Choroid plexus epithelial cell (primary cell): ENCODE results near the gene TLR7.

Experiments
- DNase-seq: peaks from one replicate; pipeline ENCODE4 v3.0.0-alpha.2; 2010; ENCODE audit warnings: low read depth
- H3K4me3 ChIP-seq: 2 replicates; pipeline ENCODE4 v1.5.1; 2011; ENCODE audit warnings: low read depth, mild to moderate bottlenecking, control low read depth, low read length, moderate library complexity
- CTCF ChIP-seq: conservative IDR thresholded peaks from 2 replicates; pipeline ENCODE4 v1.5.1; 2011; ENCODE audit warnings: low read depth, mild to moderate bottlenecking, control low read depth, inconsistent platforms, low read length, moderate library complexity

Gene TLR7

GRCh38 chrX:12886545-12886944 is 19.7 kb downstream of the TLR7 start:
- no peak for DNase-seq
- no peak for TF ChIP-seq CTCF
- H3K4me3 ChIP-seq: no peak overlapping the region

- TF ChIP-seq CTCF: no peak
- H3K4me3 ChIP-seq: no peak overlapping the region
- no peak for DNase-seq
These were observed 20.3 kb downstream of the TLR7 start for GRCh38 chrX:12887141-12887540.

GRCh38 chrX:12887767-12888166 is 20.9 kb downstream of the TLR7 start:
- no peak overlapping the region for H3K4me3 ChIP-seq
- DNase-seq: no peak
- TF ChIP-seq CTCF: no peak

- TF ChIP-seq CTCF: no peak
- H3K4me3 ChIP-seq: no peak overlapping the region
- peak; percentile 14 for DNase-seq
These were observed 23.6 kb downstream of the TLR7 start for GRCh38 chrX:12890467-12890866.

- no peak for DNase-seq
- no peak for TF ChIP-seq CTCF
- H3K4me3 ChIP-seq: no peak overlapping the region
These were observed 24.3 kb downstream of the TLR7 start for GRCh38 chrX:12891171-12891570.

- no peak for DNase-seq
- no peak overlapping the region for H3K4me3 ChIP-seq
- no peak for TF ChIP-seq CTCF
These were observed 25.1 kb downstream of the TLR7 start for GRCh38 chrX:12891915-12892506.

GRCh38 chrX:12892716-12893115 is 25.8 kb downstream of the TLR7 start:
- DNase-seq: no peak
- no peak for TF ChIP-seq CTCF
- H3K4me3 ChIP-seq: no peak overlapping the region
